H7 (cell line): ENCODE results near the gene FCSK. TPM values are rescaled to one million over a fixed set of nuclear protein-coding genes. Genes with fewer than 3 reads are reported as not detected.
A peak's percentile ranks its signal among the peaks of the same experiment; 100 is the strongest.
"Not testable (repeated sequence)": the region's sequence is repeated elsewhere in the genome, so short reads cannot be mapped to it uniquely, and the experiment has no call there.

Source experiments
- DNase-seq: peaks from one replicate; pipeline ENCODE4 v3.0.0; 2012
- H3K27me3 ChIP-seq: 2 replicates; pipeline ENCODE4 v1.6.0; 2011; ENCODE audit warnings: mild to moderate bottlenecking, low read length; ENCODE audit not compliant: control insufficient read depth, insufficient read depth
- H3K36me3 ChIP-seq: replicated peaks from 2 replicates; pipeline ENCODE4 v1.5.1; 2011; ENCODE audit warnings: low read length; ENCODE audit not compliant: control insufficient read depth, insufficient read depth
- H3K4me3 ChIP-seq: 2 replicates; pipeline ENCODE4 v1.5.1; 2011; ENCODE audit warnings: low read depth, mild to moderate bottlenecking, control low read depth, low read length, moderate library complexity; ENCODE audit not compliant: insufficient read depth
- total RNA-seq: library from RNA; depleted of rRNA; stranded (reverse); fragments of >200 nt; shearing (Covaris generic); gene quantifications from 2 replicates; pipeline ENCODE4 v1.2.3, GENCODE V29; 2014; rRNA removed

Gene FCSK
- 11.2 and 13.7 TPM in 2 replicates for total RNA-seq

- DNase-seq: peak; percentile 95
- no peaks in the 10 kb centered on the region for H3K27me3 ChIP-seq
- peak within 1 kb of the TSS; percentile 83 for H3K4me3 ChIP-seq
- H3K36me3 ChIP-seq: no peaks in the 10 kb centered on the region
Measured at GRCh38 chr16:70454222-70455034, at the start of gene FCSK. Gene FCSK (plus strand): TSS chr16:70454595. CDS start chr16:70463191, 8,596 bp downstream.

- not testable (repeated sequence) for H3K27me3 ChIP-seq, H3K4me3 ChIP-seq, DNase-seq, H3K36me3 ChIP-seq
Measured at GRCh38 chr16:70406104-70406503, 48.3 kb upstream of the FCSK start.

GRCh38 chr16:70407811-70408274 lies 46.6 kb upstream of the FCSK start:
- no peaks in the 10 kb centered on the region for H3K27me3 ChIP-seq
- H3K4me3 ChIP-seq: no peak overlapping the region
- DNase-seq: peak; percentile 67
- no peaks in the 10 kb centered on the region; the same call in 1 of the 2 replicates for H3K36me3 ChIP-seq

GRCh38 chr16:70410734-70411133 lies 43.7 kb upstream of the FCSK start:
- Histone ChIP-seq H3K4me3 (no peak overlapping the region), H3K36me3 (no peaks in the 10 kb centered on the region; the same call in 1 of the 2 replicates), H3K27me3 (no peaks in the 10 kb centered on the region)
- DNase-seq: no peak

- Histone ChIP-seq H3K36me3 (no peaks in the 10 kb centered on the region; the same call in none of the 2 replicates), H3K27me3 (no peaks in the 10 kb centered on the region), H3K4me3 (no peak overlapping the region)
- no peak for DNase-seq
Measured at GRCh38 chr16:70412385-70412784, 42.0 kb upstream of the FCSK start.

GRCh38 chr16:70413572-70413971 lies 40.8 kb upstream of the FCSK start:
- DNase-seq, H3K36me3 ChIP-seq, H3K4me3 ChIP-seq, H3K27me3 ChIP-seq: not testable (repeated sequence)

- DNase-seq: peak; percentile 51
- H3K4me3 ChIP-seq: no peak overlapping the region
- H3K36me3 ChIP-seq: no peaks in the 10 kb centered on the region; the same call in 1 of the 2 replicates
- no peaks in the 10 kb centered on the region for H3K27me3 ChIP-seq
Measured at GRCh38 chr16:70416748-70417616, 37.4 kb upstream of the FCSK start.

- H3K36me3 ChIP-seq: no peaks in the 10 kb centered on the region; the same call in 1 of the 2 replicates
- H3K4me3 ChIP-seq: no peak overlapping the region
- H3K27me3 ChIP-seq: no peaks in the 10 kb centered on the region
- peak; percentile 35 for DNase-seq
Measured at GRCh38 chr16:70417661-70418060, 36.7 kb upstream of the FCSK start.

GRCh38 chr16:70418274-70418992 lies 36.0 kb upstream of the FCSK start:
- no peak overlapping the region for H3K4me3 ChIP-seq
- DNase-seq: peak; percentile 70
- no peaks in the 10 kb centered on the region for H3K27me3 ChIP-seq
- H3K36me3 ChIP-seq: no peaks in the 10 kb centered on the region; the same call in none of the 2 replicates

GRCh38 chr16:70418993-70419318 lies 35.4 kb upstream of the FCSK start:
- Histone ChIP-seq H3K27me3 (no peaks in the 10 kb centered on the region), H3K4me3 (no peak overlapping the region), H3K36me3 (no peaks in the 10 kb centered on the region; the same call in none of the 2 replicates)
- no peak for DNase-seq

- Histone ChIP-seq H3K27me3 (no peaks in the 10 kb centered on the region), H3K4me3 (no peak overlapping the region), H3K36me3 (no peaks in the 10 kb centered on the region; the same call in none of the 2 replicates)
- peak; percentile 32 for DNase-seq
Measured at GRCh38 chr16:70419384-70420327, 34.7 kb upstream of the FCSK start.

GRCh38 chr16:70421014-70421413 lies 33.4 kb upstream of the FCSK start:
- H3K36me3 ChIP-seq: no peaks in the 10 kb centered on the region; the same call in none of the 2 replicates
- peak; percentile 46 for DNase-seq

More at GRCh38 chr16:70421014-70421413, 33.4 kb upstream of the FCSK start:
- Histone ChIP-seq H3K27me3 (no peaks in the 10 kb centered on the region), H3K4me3 (no peak overlapping the region)
